IMR-90 (cell line): ENCODE measurements around the gene NAV1. TPM values are rescaled to one million over a fixed set of nuclear protein-coding genes. Genes with fewer than 3 reads are reported as not detected.
A peak's percentile ranks its signal among the peaks of the same experiment; 100 is the strongest.

ENCODE experiments used
- ATAC-seq: fragments of 200-7000 bp; cut with Tn5 transposase; 2 replicates; pipeline ENCODE4 v1.9.1; 2020; ENCODE audit warnings: low read depth, mild to moderate bottlenecking, moderate library complexity
- BruUV-seq: library from RNA; stranded (reverse); fragments of 400-500 nt; replicated peaks from 2 replicates; lab custom pipeline; 2021; lab: Mats Ljungman, UMichigan
- CTCF ChIA-PET: fragments of 300-600 bp; formaldehyde crosslinking; extraction: SDS; loops from one replicate; lab custom pipeline; 2021; ENCODE audit warnings: antibody characterized with exemption; lab: Yijun Ruan, JAX
- POLR2A ChIA-PET: fragments of 300-600 bp; sonication (Branson Sonifier 250); formaldehyde crosslinking; loops from one replicate; lab custom pipeline; 2022; ENCODE audit warnings: antibody characterized with exemption; ENCODE audit not compliant: unreplicated experiment; lab: Charles Lee
- DNase-seq: peaks from one replicate; pipeline ENCODE4 v3.0.0; 2013
- H2AFZ ChIP-seq: replicated peaks from 2 replicates; pipeline ENCODE3; 2013; ENCODE audit warnings: low read length, mild to moderate bottlenecking; ENCODE audit not compliant: poor library complexity
- H2AK5ac ChIP-seq: 2 replicates; pipeline ENCODE4 v1.6.1; 2013; ENCODE audit warnings: low read depth, low read length, inconsistent platforms
- H2AK9ac ChIP-seq: replicated peaks from 2 replicates; pipeline ENCODE3; 2013; ENCODE audit warnings: mild to moderate bottlenecking, low read depth, low read length, moderate library complexity; ENCODE audit not compliant: poor library complexity
- H2BK120ac ChIP-seq: 2 replicates; pipeline ENCODE4 v1.6.1; 2013; ENCODE audit warnings: low read depth, low read length, inconsistent platforms
- H2BK15ac ChIP-seq: 3 replicates; pipeline ENCODE4 v1.6.1; 2013; ENCODE audit warnings: low read depth, low read length, inconsistent platforms
- H2BK20ac ChIP-seq: 2 replicates; pipeline ENCODE4 v1.6.1; 2013; ENCODE audit warnings: low read depth, mild to moderate bottlenecking, inconsistent platforms, low read length, moderate library complexity
- H2BK5ac ChIP-seq: 2 replicates; pipeline ENCODE4 v1.6.1; 2013; ENCODE audit warnings: mild to moderate bottlenecking, low read depth, low read length, inconsistent platforms; ENCODE audit not compliant: poor library complexity, severe bottlenecking
- H3K14ac ChIP-seq: replicated peaks from 2 replicates; pipeline ENCODE4 v1.6.1; 2013; ENCODE audit warnings: low read depth, low read length, inconsistent platforms
- H3K18ac ChIP-seq: 2 replicates; pipeline ENCODE4 v1.6.1; 2013; ENCODE audit warnings: low read depth, low read length, control low read depth
- H3K23ac ChIP-seq: 2 replicates; pipeline ENCODE4 v1.6.1; 2013; ENCODE audit warnings: low read depth, low read length, inconsistent platforms
- H3K27ac ChIP-seq: 2 replicates; pipeline ENCODE4 v1.5.1; 2013; ENCODE audit warnings: mild to moderate bottlenecking, control low read depth, low read length; ENCODE audit not compliant: insufficient read depth
- H3K27me3 ChIP-seq: 2 replicates; pipeline ENCODE4 v1.6.1; 2013; ENCODE audit warnings: low read length; ENCODE audit not compliant: control insufficient read depth, insufficient read depth
- H3K36me3 ChIP-seq: 2 replicates; pipeline ENCODE4 v1.6.1; 2013; ENCODE audit warnings: low read length, mixed read lengths; ENCODE audit not compliant: control insufficient read depth, insufficient read depth
- H3K4ac ChIP-seq: 2 replicates; pipeline ENCODE4 v1.6.1; 2013; ENCODE audit warnings: low read depth, low read length, inconsistent platforms
- H3K4me1 ChIP-seq: 2 replicates; pipeline ENCODE4 v1.6.1; 2013; ENCODE audit warnings: low read length, mixed read lengths; ENCODE audit not compliant: control insufficient read depth, insufficient read depth
- H3K4me2 ChIP-seq: 2 replicates; pipeline ENCODE4 v1.6.1; 2013; ENCODE audit warnings: low read depth, mild to moderate bottlenecking, control low read depth, low read length, moderate library complexity
- H3K4me3 ChIP-seq: 2 replicates; pipeline ENCODE4 v1.5.1; 2013; ENCODE audit warnings: low read depth, mild to moderate bottlenecking, control low read depth, low read length, moderate library complexity; ENCODE audit not compliant: insufficient read depth
- H3K56ac ChIP-seq: 2 replicates; pipeline ENCODE4 v1.6.1; 2013; ENCODE audit warnings: low read length, inconsistent platforms; ENCODE audit not compliant: insufficient read depth; ENCODE audit errors: extremely low read depth
- H3K79me1 ChIP-seq, 2 experiments: 2 replicates each; pipeline ENCODE4 v1.6.1; 2013; ENCODE audit warnings: low read length in 2 of 2, inconsistent platforms in 1 of 2, low read depth in 1 of 2
- H3K9ac ChIP-seq: 2 replicates; pipeline ENCODE4 v1.6.1; 2013; ENCODE audit warnings: low read depth, low read length, control low read depth
- H3K9me1 ChIP-seq: 2 replicates; pipeline ENCODE4 v1.6.1; 2013; ENCODE audit warnings: low read length, inconsistent platforms; ENCODE audit not compliant: insufficient read depth
- H3K9me3 ChIP-seq: 2 replicates; pipeline ENCODE4 v1.6.1; 2013; ENCODE audit warnings: low read length; ENCODE audit not compliant: control insufficient read depth, insufficient read depth
- H4K20me1 ChIP-seq: 2 replicates; pipeline ENCODE4 v1.6.1; 2013; ENCODE audit warnings: low read length, inconsistent platforms; ENCODE audit not compliant: insufficient read depth
- H4K5ac ChIP-seq: 2 replicates; pipeline ENCODE4 v1.6.1; 2013; ENCODE audit warnings: mild to moderate bottlenecking, low read depth, low read length, control low read depth
- H4K8ac ChIP-seq, 2 experiments: 2 replicates each; pipeline ENCODE4 v1.6.1; 2013; ENCODE audit warnings: low read depth in 2 of 2, low read length in 2 of 2, control low read depth in 1 of 2, inconsistent platforms in 1 of 2
- H4K91ac ChIP-seq: 2 replicates; pipeline ENCODE4 v1.6.1; 2013; ENCODE audit warnings: low read depth, low read length, inconsistent platforms; ENCODE audit not compliant: insufficient read depth
- CEBPB ChIP-seq: IDR thresholded peaks from 2 replicates; pipeline ENCODE4 v1.6.1; 2012; ENCODE audit warnings: low read depth, low read length, improper control_type of control experiment
- MAFK ChIP-seq: IDR thresholded peaks from 2 replicates; pipeline ENCODE4 v1.6.1; 2012; ENCODE audit warnings: low read depth, low read length, improper control_type of control experiment
- WGBS, 2 experiments: methylation state at CpG; one replicate each; pipeline versions ENCODE4 v1.1.5 to v1.1.7; 2013; ENCODE audit warnings: missing lambda C conversion rate in 2 of 2; ENCODE audit not compliant: insufficient read length in 1 of 2; ENCODE audit errors: extremely low coverage in 2 of 2; 5-methylcytosine and 5-hydroxymethylcytosine counted together
- dilution Hi-C: fragments of 300-500 bp; cut with HindIII; formaldehyde crosslinking; loops from one replicate; pipeline ENCODE4 v1.14.3; 2018; ENCODE audit warnings: low sequenced_read_pairs; ENCODE audit not compliant: unreplicated experiment
- in situ Hi-C: fragments of 300-500 bp; cut with MboI; formaldehyde crosslinking; loops from 3 replicates; pipeline ENCODE4 v1.14.3; 2019; ENCODE audit warnings: low sequenced_read_pairs, inconsistent platforms, mixed read lengths
- intact Hi-C: fragments of 100-400 bp; cut with micrococcal nuclease; formaldehyde crosslinking; loops from 2 replicates; pipeline ENCODE4 v1.10.0; 2022
- polyA plus RNA-seq, 3 experiments: library from polyadenylated mRNA; depleted of rRNA; stranded (reverse); fragments of >200 nt; gene quantifications; 2 replicates each; pipeline ENCODE4 v1.2.3, GENCODE V29; 2012; ENCODE audit warnings: low replicate concordance in 1 of 3
- total RNA-seq: library from RNA; depleted of rRNA; stranded (reverse); fragments of >200 nt; gene quantifications from 2 replicates; pipeline ENCODE4 v1.2.3, GENCODE V29; 2012

The NAV1 gene
- total and polyA plus RNA-seq, 2 of the 4 experiments (the other 2 are of a cell fraction): 14.0 to 23.1 TPM

DNA sequence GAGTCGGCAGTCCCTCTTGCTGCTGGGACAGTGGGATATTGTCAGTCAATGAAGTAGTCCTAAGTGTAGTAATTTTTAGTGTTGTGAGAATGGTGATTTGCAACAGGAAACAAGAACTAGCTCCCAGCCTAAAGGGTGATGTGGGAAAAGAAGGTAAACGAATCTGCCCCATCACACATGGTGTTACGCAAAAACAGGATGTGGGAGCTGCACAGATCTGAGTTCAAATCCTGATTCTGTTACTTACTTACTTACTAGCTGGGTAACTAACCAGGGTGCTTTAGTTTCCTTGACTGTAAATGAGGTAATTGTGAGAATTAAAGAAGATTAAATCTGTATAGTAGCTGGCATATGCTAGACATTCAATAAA is 22.3 kb downstream of the NAV1 start:
- H3K56ac ChIP-seq: 0 out of 2 replicates have a peak overlapping the region, but pooled peaks have one; percentile 5
- H4K5ac ChIP-seq: peak overlapping the region; percentile 98
- in situ Hi-C loops (loop anchor here (5.0 to 10.0 kb wide), 2 partner anchors 64 to 86 kb away; no protein-coding TSS in a partner anchor), dilution Hi-C loops (no loop called here), intact Hi-C loops (no loop called here)
- H2BK120ac ChIP-seq: peak overlapping the region; percentile 98
- H2AK9ac ChIP-seq: peak overlapping the region; percentile 55
- H4K91ac ChIP-seq: peak overlapping the region; percentile 99
- peak overlapping the region; percentile 97 for H2BK20ac ChIP-seq
- H3K4me2 ChIP-seq: no peak overlapping the region
- ATAC-seq (no peak), DNase-seq (peak; percentile 45)
- no CpG with 5 or more reads among the region's 3 CpGs for WGBS, 2 experiments
- H3K9me1 ChIP-seq: peaks cover 30% of the 10 kb centered on the region
- H3K9me3 ChIP-seq: no peaks in the 10 kb centered on the region
- H4K20me1 ChIP-seq: peaks cover 11% of the 10 kb centered on the region
- peak overlapping the region; percentile 98 for H2AK5ac ChIP-seq
- no peak overlapping the region for H3K9ac ChIP-seq
- H3K4me3 ChIP-seq: no peak overlapping the region
- POLR2A ChIA-PET: interaction anchor here (1.3 kb wide), 1 partner anchor 89 kb away, joined by 4 read pairs; no protein-coding TSS in a partner anchor
- peak overlapping the region; percentile 97 for H3K23ac ChIP-seq
- peak overlapping the region; percentile 60 for H2BK15ac ChIP-seq
- TF ChIP-seq MAFK (no peak), CEBPB (peak; percentile 69)
- H4K8ac ChIP-seq: peak overlapping the region; percentile 90 to 93; a peak in 3 of 4 replicates
- H3K18ac ChIP-seq: peak overlapping the region; percentile 99
- peaks cover 46% of the 10 kb centered on the region for H3K4me1 ChIP-seq
- peak overlapping the region; percentile 99 for H2BK5ac ChIP-seq
- H3K14ac ChIP-seq: peak overlapping the region; percentile 97
- no TSS peak for BruUV-seq
- CTCF ChIA-PET: interaction anchor here (0.9 to 4.1 kb wide), 7 partner anchors 10 to 231 kb away, joined by 3 to 19 read pairs (median 4); no protein-coding TSS in a partner anchor
- no peaks in the 10 kb centered on the region for H3K27me3 ChIP-seq
- no peak overlapping the region for H2AFZ ChIP-seq
- H3K79me1 ChIP-seq: peaks cover 39 to 81% of the 10 kb centered on the region in 2 experiments
- no peaks in the 10 kb centered on the region; the same call in 1 of the 2 replicates for H3K36me3 ChIP-seq
- H3K4ac ChIP-seq: peak overlapping the region; percentile 97
- H3K27ac ChIP-seq: peak overlapping the region; percentile 82
